NCI-H510A treated with DMSO at 0.1 percent for 48 hours (cell line): ENCODE data around the gene TP53TG3F.
"Not testable (repeated sequence)": the region's sequence is repeated elsewhere in the genome, so short reads cannot be mapped to it uniquely, and the experiment has no call there.

Experiments
- DNase-seq: peaks from one replicate; lab custom pipeline; 2025; lab: John Stamatoyannopoulos, UW

Gene TP53TG3F, protein sequence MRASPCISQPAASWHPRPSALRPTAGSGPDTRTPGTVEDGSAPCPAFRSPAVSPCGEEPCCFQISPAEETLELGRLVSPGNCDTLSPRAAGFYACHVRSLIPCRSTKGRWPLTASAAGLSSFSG

DNA sequence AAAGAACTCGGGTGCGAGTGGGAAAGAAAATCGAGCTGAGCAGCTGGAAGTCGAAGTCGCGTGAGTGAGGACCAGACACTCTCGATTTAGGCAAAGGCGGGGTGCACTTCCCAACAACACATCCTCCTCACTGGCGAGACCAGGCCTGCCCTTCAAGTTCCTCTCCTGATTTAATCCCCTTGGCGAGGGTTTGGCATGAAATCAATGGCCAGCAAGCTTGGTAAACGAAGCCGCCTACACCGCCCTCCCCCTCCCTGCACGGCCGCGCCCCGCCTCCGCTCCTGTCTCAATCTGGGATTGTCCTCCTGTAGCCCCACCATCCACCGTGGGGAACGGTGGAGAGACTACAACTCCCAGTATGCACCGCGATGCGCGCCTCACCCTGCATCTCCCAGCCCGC is at the start of gene TP53TG3F:
Gene TP53TG3F (plus strand): TSS at position 301 of the 400 bp plus-strand sequence. CDS start 68 bp downstream, at position 369.
- not testable (repeated sequence) for DNase-seq

DNA sequence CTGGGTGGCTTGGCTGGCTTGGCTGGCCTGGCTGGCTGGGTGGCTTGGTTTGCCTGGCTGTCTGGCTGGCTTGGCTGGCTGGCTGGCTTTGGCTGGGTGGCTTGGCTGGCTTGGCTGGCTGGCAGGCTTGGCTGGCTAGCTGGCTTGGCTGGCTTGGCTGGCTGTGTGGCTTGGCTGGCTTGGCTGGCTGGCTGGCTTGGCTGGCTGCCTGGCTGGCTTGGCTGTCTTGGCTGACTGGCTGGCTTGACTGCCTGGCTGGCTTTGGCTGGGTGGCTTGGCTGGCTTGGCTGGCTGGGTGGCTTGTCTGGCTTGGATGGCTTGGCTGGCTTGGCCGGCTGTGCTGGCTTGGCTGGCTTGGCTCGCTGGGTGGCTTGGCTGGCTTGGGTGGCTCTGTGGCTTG is 32.2 kb downstream of the TP53TG3F start:
- not testable (repeated sequence) for DNase-seq

DNA sequence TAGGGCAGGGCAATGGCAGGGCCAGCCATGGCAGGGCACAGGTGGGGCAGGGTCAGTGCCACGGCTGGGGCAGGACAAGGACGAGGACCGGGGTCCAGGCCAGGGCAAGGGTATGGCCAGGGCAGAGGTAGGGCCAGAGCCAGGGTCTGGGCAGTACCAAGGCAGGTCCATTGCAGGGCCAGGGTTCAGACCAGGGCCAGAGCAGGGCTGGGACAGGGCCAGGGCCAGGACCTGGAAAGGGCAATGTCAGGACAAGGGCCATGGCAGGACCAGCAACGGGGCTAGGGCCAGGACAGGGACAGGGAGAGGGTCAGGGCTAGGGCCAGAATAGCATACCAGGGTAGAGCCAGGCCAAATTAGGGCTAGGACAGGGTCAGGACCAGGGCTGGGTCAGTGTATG is 47.8 kb downstream of the TP53TG3F start:
- not testable (repeated sequence) for DNase-seq

DNA sequence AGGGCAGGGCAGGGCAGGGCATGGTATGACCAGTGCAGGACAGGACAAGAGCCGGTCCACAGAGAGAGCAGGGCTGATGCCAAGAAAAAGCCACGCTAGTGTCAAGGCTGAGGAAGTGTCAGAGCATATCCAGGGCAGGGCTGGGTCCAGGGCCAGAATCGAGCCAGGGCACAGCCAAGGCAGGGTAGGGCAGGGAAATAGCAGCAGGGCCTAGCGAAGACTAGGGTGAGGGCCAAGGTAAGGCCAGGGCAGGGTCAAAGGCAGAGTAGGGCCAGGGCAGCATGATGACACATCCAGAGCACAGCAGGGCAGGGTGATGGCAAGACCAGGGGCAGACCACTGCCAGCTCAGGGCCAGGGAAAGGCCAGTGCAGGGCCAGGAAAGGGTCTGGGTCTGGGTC is 49.7 kb downstream of the TP53TG3F start:
- not testable (repeated sequence) for DNase-seq

DNA sequence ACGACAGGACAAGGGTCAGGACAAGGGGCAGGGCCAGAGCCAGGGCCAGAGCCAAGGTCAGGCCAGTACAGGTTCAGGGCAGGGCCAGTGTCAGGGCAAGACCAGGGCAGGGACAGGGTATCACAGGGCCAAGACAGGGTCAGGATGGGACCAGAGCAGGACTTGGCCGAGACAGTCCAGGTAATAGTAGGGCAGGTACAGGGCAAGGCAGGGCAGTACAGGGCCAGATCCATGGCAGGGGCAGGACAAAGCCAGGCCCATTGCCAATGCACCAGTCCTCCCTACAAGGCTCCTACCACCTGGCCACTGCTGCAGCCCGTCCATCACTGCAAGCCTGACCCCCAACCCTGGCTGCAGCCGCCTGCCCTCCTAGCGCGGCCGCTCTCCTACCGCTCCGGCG is 50.5 kb downstream of the TP53TG3F start:
- not testable (repeated sequence) for DNase-seq
